Adrenal gland (tissue), 12 donors: ENCODE measurements around the gene ATF7IP. TPM values are rescaled to one million over a fixed set of nuclear protein-coding genes. Genes with fewer than 3 reads are reported as not detected.

Source experiments
- DNase-seq, 7 donors: peaks; one replicate each; pipeline ENCODE4 v3.0.0-alpha.2; 2019 to 2020
- H3K27ac ChIP-seq, 5 donors: fragments of 200-600 bp; sonication (generic) in 4 of 5; 1 replicate in 3 of 5; 2 replicates in 2 of 5; pipeline versions ENCODE4 v1.5.1 to v1.8.0; 2016 to 2020; ENCODE audit warnings: mild to moderate bottlenecking in 1 of 5
- H3K27me3 ChIP-seq: fragments of 200-600 bp; 2 replicates; pipeline ENCODE4 v1.8.0; 2021
- H3K36me3 ChIP-seq, 2 donors: fragments of 200-600 bp; replicated peaks in 1 of 2; 1 replicate in 1 of 2; 2 replicates in 1 of 2; pipeline versions ENCODE4 v1.5.1 to v1.8.0; 2018 to 2022
- H3K4me1 ChIP-seq, 2 donors: fragments of 200-600 bp; replicated peaks in 1 of 2; 1 replicate in 1 of 2; 2 replicates in 1 of 2; pipeline versions ENCODE4 v1.5.1 to v1.8.0; 2018 to 2021
- H3K4me3 ChIP-seq, 4 donors: fragments of 200-600 bp; sonication (generic) in 3 of 4; one replicate each; pipeline ENCODE4 v1.5.1; 2016 to 2018
- H3K9me3 ChIP-seq, 3 donors: fragments of 200-600 bp; sonication (generic) in 1 of 3; replicated peaks in 1 of 3; 1 replicate in 2 of 3; 2 replicates in 1 of 3; pipeline versions ENCODE4 v1.5.1 to v1.8.0; 2016 to 2021
- POLR2A ChIP-seq, 2 donors: fragments of 450-650 bp; IDR thresholded peaks; one replicate each; pipeline ENCODE4 v1.6.1; 2017; ENCODE audit warnings: antibody characterized with exemption in 2 of 2, mild to moderate bottlenecking in 2 of 2, moderate library complexity in 1 of 2
- WGBS, 4 donors: extraction: QIAGEN DNeasy Blood & Tissue Kit in 2 of 4; methylation state at CpG; one replicate each; pipeline versions ENCODE4 v1.1.5 to v1.1.7; 2013 to 2017; 5-methylcytosine and 5-hydroxymethylcytosine counted together
- intact Hi-C, 2 donors: fragments of 100-400 bp; cut with DNase I; formaldehyde crosslinking; loops; one replicate each; pipeline versions ENCODE4 v1.14.1 to v1.15.0; 2022 to 2023
- polyA plus RNA-seq, 3 donors: library from polyadenylated mRNA; stranded (reverse); fragments of 200-250 nt in 2 of 3; fragments of 350-450 nt in 1 of 3; fragmentation: Illumina TruSeq in 1 of 3; extraction: RNeasy Lipid Tissue Mini Kit (QIAGEN cat#74804) in 1 of 3; gene quantifications; one replicate each; pipeline ENCODE4 v1.2.3, GENCODE V29; 2013 to 2014
- total RNA-seq, 9 donors: library from RNA; depleted of rRNA in 4 of 9; stranded (reverse); fragments of >200 nt in 4 of 9; fragments of 120-200 nt in 1 of 9; fragmentation: NEBNext Ultra II Directional in 1 of 9; extraction: Animal tissue kit (Norgen Biotek cat#: 25700) in 1 of 9; gene quantifications; one replicate each; pipeline versions ENCODE4 v1.1.0 to v1.2.4, GENCODE V29; 2013 to 2023
- TF ChIP-seq, protein P1 (sequence below), 6 experiments: fragments of 450-650 bp in 4 of 6; fragments of 200-600 bp in 2 of 6; sonication (generic) in 1 of 6; IDR thresholded peaks; 1 replicate in 5 of 6; 2 replicates in 1 of 6; pipeline versions ENCODE4 v1.5.1 to v1.8.0; 2016 to 2021; ENCODE audit warnings: antibody characterized with exemption in 6 of 6, mild to moderate bottlenecking in 2 of 6, moderate library complexity in 1 of 6
- donor health status: healthy with polysubstance abuse.
- donor health status: Bipolar disorder and iron deficiency.
- donor health status: DM: yes; HTN: yes; CAD: no.
- donor health status: DM: no; HTN: no; CAD: no.
- donor health status: DM: no; HTN: no; CAD: no.
- donor health status: DM: yes; HTN: yes; CAD: no.

The ATF7IP gene
- total and polyA plus RNA-seq, 12 donors, result 8.5 to 101 (median 45.3) TPM

DNA sequence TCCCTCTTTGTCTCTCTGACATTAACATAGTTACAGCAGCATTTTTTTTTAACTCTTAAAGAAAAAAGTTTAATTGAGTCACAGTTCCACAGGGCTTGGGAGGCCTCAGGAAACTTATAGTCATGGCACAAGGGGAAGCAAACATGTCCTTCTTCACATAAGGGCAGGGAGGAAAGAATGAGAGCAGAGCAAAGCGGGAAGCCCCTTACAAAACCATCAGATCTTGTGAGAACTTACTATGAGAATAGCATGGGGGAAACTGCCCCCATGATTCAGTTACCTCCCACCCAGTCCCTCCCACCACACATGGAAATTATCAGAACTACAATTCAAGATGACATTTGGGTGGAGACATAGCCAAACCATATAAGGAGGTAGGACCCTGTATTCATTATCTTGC is 106.0 kb downstream of the ATF7IP start:
- 96 to 100% (median 99%) methylated on average over 1 of the region's 1 CpG for WGBS, 4 donors
- Histone ChIP-seq H3K4me1 (no peaks in the 10 kb centered on the region), H3K36me3 (peaks cover 0 to 6% of the 10 kb centered on the region in 2 donors)

DNA sequence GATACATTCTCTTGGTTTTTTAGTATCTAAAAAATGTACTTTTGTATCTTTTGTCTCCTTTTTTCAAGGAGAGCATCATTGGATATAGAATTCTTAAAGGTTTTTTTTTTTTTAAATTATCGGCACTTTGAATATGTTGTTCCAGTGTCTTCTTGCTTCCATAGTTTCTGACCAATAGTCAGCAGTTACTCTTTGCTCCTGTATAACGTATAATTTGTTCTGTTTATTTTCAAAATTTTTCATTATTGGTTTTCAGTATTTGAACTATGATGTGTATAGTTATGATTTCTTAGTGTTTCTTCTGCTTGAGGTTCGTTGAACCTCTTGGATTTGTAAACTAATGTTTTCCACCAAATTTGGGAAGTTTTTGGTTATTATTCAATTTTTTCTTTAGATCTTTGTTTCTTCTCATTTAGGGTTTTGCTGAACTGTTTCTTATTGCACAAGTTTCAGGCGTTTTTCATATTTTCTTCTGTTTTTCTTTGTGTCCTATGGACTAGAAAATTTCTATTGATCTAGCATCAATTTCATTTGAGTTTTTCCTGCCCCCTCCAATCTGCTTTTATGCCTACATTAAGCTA is 108.3 kb downstream of the ATF7IP start:
- H3K27me3 ChIP-seq, result no peaks in the 10 kb centered on the region
- 92 to 94% (median 93%) methylated on average over 4 of the region's 4 CpGs for whole genome bisulfite sequencing, 4 donors
- intact Hi-C loops, result no loop called here
- H3K9me3 ChIP-seq, result peaks cover 0 to 25% (median 21%) of the 10 kb centered on the region in 3 donors
- no peaks in the 10 kb centered on the region for H3K4me1 ChIP-seq
- no peak for DNase-seq
- H3K4me3 ChIP-seq, result no peak overlapping the region
- peaks cover 0 to 6% of the 10 kb centered on the region in 2 donors for H3K36me3 ChIP-seq
- no peak overlapping the region for H3K27ac ChIP-seq
- TF ChIP-seq POLR2A (IDR thresholded peaks at IDR 0.05), result no peak
- TF ChIP-seq, protein P1, sequence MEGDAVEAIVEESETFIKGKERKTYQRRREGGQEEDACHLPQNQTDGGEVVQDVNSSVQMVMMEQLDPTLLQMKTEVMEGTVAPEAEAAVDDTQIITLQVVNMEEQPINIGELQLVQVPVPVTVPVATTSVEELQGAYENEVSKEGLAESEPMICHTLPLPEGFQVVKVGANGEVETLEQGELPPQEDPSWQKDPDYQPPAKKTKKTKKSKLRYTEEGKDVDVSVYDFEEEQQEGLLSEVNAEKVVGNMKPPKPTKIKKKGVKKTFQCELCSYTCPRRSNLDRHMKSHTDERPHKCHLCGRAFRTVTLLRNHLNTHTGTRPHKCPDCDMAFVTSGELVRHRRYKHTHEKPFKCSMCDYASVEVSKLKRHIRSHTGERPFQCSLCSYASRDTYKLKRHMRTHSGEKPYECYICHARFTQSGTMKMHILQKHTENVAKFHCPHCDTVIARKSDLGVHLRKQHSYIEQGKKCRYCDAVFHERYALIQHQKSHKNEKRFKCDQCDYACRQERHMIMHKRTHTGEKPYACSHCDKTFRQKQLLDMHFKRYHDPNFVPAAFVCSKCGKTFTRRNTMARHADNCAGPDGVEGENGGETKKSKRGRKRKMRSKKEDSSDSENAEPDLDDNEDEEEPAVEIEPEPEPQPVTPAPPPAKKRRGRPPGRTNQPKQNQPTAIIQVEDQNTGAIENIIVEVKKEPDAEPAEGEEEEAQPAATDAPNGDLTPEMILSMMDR (IDR thresholded peaks at IDR 0.05), result no peak

More for the DNA sequence above, 106.0 kb downstream of the ATF7IP start:
- Histone ChIP-seq H3K27me3 (no peaks in the 10 kb centered on the region), H3K27ac (no peak overlapping the region), H3K9me3 (peaks cover 0 to 25% (median 21%) of the 10 kb centered on the region in 3 donors), H3K4me3 (no peak overlapping the region)
- DNase-seq, result no peak
- intact Hi-C loops, result no loop called here
- TF ChIP-seq, protein P1 (IDR thresholded peaks at IDR 0.05), result no peak
- TF ChIP-seq POLR2A (IDR thresholded peaks at IDR 0.05), result no peak

DNA sequence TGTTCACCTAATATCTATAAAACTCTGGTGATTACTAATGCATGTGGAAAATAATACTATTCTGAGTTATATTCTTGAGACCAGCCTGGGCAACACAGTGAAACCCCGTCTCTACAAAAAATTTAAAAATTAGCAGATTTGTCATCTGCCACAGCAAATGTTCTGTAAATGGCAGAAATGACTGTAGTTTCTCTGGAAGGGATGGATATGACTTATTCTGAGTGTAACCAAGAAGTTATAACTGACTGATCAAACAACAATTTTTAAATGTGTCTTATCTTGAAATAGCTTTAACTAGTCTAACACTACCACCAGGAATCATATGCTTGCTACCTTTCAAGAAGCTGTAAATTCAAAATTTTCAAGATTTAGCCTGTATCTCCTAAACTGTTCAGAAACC is 113.5 kb downstream of the ATF7IP start:
- no peak for TF ChIP-seq POLR2A (IDR thresholded peaks at IDR 0.05)
- TF ChIP-seq, protein P1 (IDR thresholded peaks at IDR 0.05), result no peak

DNA sequence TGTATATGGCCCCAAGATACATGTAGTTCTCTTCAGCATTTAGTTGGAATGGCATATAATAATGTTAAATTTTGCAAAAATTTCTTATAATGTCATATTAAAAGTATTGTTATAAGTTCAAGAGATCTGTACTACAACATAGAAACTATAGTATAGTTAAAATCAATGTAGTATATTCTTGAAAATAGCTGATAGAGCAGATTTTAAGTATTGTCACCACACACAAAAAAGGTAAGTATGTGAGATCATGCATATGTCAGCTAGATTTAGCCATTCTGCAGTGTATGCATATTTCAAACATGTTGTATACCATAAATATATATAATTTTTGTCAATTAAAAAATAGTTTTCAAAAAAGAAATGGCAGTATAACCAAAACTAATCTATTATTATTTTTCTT is 115.7 kb downstream of the ATF7IP start:
- H3K36me3 ChIP-seq, result peaks cover 0 to 65% of the 10 kb centered on the region in 2 donors
- no peaks in the 10 kb centered on the region for H3K9me3 ChIP-seq
- no peaks in the 10 kb centered on the region for H3K27me3 ChIP-seq
- DNase-seq, result no peak
- H3K4me1 ChIP-seq, result no peaks in the 10 kb centered on the region
- TF ChIP-seq, protein P1 (IDR thresholded peaks at IDR 0.05), result no peak
- TF ChIP-seq POLR2A (IDR thresholded peaks at IDR 0.05), result no peak
- no peak overlapping the region for H3K4me3 ChIP-seq
- intact Hi-C loops, result no loop called here
- no peak overlapping the region for H3K27ac ChIP-seq

More for the DNA sequence above, 113.5 kb downstream of the ATF7IP start:
- Histone ChIP-seq H3K4me1 (no peaks in the 10 kb centered on the region), H3K4me3 (no peak overlapping the region), H3K27me3 (no peaks in the 10 kb centered on the region), H3K27ac (no peak overlapping the region), H3K36me3 (peaks cover 0 to 49% of the 10 kb centered on the region in 2 donors), H3K9me3 (peaks cover 0 to 9% (median 8%) of the 10 kb centered on the region in 3 donors)
- 91 to 100% (median 97%) methylated on average over 1 of the region's 1 CpG for WGBS, 4 donors
- intact Hi-C loops, result no loop called here
- DNase-seq, result no peak
